ENCODE data around the gene RNF103.

DNA sequence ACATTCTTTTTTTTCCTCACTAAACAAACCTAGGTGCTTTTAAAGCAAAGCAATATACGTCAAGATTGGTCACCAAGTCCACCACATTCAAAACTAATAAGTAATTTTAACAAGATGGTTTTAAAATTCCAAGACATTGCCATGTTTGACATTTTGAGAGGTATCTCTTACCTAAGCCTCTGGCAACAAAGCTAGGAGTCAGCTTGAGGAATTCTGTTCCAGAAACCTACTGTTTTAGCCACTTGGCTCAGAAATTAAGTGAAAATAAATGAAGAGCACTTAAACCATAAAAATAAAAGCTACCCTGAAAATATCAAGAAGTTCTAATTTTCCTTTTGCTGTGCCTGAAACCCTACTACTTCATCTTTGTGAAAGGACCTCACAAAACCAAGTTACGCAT is 30.4 kb downstream of the RNF103 start:
- TF ChIP-seq CTCF (IDR thresholded peaks at IDR 0.05) = no peak
- no peak for TF ChIP-seq POLR2A (IDR thresholded peaks at IDR 0.05)
- TF ChIP-seq EP300 (IDR thresholded peaks at IDR 0.05) = no peak

All from ovary (tissue), 3 donors.